Measurements from ENCODE around the gene RASA3.

DNA sequence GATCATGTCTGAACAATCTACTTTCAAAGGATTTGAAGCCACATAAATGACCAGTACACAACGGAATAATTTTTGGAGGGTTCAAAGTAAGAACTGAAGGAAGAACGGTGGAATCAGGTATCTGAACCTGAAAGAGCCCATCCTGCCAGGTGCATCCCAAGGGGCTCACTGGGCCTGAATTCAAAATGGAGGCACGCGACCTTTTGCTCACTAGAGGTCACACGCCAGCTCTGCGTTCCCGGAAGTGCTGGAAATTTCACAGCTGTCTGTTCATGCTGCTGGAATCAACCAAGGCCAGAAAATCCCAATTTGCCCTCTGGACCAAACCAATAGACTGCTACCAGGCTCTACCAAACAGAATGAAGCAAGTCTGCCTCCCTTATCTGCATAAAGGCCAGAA is 4.2 kb upstream of the RASA3 start:
- TF ChIP-seq CTCF (conservative IDR thresholded peaks at IDR 0.05 in 1 of 2, IDR thresholded peaks at IDR 0.05 in 1 of 2; ENCODE audit: extremely low read depth in 1 of 2, insufficient read depth in 1 of 2, low read depth in 1 of 2, low read length in 2 of 2) (no peak), EZH2 (IDR thresholded peaks at IDR 0.05; ENCODE audit: borderline replicate concordance, low read length) (no peak)
